Activated CD4-positive, alpha-beta T cell treated with anti-CD3 and anti-CD28 coated beads, Interleukin-2, Interleukin-6, amounts not matched to agents 100 ng/mL and 50 ng/mL, durations not matched to agents 16 hours and 8 hours (primary cell): ENCODE measurements around the gene PEAR1.

ENCODE experiments used
- DNase-seq: peaks from one replicate; pipeline ENCODE4 v3.0.0-alpha.2; 2020

PEAR1 gene

GRCh38 chr1:156901966-156902915 is 8.7 kb downstream of the PEAR1 start:
- no peak for DNase-seq

DNA sequence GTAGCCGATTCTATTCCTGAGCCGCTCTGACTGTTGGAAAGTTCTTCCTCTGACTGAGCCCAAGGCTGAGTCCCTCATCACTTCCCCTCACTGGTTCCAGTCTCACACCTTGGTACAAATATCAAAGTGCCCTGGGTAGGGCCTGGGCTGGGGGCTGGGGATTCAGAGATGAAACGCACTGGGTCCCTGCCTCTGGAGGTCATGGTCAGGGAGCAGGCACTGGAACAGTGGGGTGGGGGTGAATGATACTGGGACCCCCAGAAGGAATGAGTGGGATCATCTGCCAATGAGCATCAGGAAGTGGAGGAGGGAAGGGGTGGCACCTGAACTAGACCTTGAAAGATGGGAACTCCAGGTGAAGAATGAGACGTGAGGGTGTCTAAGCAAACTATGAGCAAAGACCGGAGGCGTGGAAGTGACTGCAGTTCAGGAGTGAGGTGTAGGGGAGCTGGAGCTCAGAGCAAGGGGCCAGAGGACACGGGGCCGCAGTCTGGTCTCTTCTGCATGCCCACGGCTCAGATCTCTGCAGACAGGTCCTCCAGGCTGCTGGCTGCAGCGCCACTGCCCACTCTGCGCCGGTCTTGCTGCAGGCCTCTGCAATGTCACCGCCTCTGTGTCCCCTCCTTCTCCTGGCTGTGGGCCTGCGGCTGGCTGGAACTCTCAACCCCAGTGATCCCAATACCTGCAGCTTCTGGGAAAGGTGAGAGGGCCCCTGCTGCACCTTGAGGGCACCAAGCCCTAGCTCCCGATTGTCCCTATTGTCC is 10.0 kb downstream of the PEAR1 start:
- no peak for DNase-seq

DNA sequence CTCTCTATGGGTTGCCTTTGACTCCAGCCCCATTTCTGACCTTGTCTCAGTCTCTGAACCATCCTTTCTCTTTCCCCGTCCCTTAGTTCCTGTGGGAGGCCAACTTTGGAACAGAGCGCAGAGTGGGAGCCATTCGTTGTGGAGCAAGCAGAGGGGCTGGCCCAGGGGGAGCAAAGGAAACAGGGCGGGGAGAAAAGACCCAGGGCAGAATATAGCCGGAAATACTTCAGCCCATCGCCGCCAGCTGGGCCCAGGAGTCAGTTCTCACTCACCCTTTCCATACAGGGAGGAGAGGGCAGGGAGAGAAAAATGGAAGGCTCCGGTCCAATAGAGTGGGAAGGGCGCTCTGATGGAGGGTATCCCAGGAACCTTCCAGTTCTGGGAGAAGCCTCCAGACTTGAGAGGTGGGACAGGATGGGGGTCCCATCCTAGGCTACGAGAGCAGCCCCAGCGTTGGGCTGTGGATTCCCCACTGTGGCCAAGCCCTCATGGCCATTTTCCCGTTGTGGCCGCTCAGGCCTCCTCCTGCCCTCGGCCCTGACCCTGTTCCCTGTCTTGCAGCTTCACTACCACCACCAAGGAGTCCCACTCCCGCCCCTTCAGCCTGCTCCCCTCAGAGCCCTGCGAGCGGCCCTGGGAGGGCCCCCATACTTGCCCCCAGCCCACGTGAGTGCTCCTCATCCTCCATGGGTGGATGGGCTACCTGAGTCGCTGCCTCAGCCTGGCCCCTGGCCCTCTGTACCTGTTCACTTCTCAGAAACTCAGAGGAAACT is 10.9 kb downstream of the PEAR1 start:
- DNase-seq = no peak

DNA sequence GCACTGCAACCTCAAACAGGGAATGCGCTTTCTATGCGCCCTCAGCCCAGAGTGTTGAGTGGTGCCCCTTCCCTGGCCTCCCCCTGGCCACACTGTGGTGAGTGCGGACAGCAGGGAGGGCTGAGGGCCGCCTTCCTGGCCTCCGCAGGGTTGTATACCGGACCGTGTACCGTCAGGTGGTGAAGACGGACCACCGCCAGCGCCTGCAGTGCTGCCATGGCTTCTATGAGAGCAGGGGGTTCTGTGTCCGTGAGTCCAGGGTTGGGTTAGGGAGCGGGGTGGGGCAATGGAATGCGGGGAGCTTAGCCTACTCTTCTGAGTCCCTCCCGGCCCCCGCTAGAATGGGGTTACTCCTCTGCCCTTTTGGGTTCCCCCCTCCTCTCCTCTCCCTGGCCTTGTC is 11.7 kb downstream of the PEAR1 start:
- DNase-seq = no peak

DNA sequence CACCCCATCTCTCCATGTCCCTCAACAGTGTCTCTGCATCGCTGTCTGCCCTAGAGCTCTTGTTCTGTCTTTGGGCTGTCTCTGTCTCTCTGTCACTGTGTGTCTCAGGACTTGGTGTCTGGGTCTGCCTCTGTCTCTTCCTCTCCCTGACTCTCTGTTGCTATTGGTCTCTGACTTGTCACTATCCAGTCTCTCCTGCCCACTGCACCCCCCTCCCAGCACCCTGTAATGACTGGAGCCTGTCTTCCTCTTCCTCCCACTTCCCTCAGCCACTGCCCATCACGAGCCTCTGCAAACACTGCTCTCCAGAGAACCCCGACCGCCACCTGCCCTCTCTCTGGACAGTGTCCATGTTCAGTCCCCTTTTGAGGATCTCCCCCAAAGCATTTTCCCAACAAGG is 12.1 kb downstream of the PEAR1 start:
- no peak for DNase-seq

- DNase-seq = no peak
Observed at GRCh38 chr1:156906206-156906906, 12.8 kb downstream of the PEAR1 start.

- DNase-seq = no peak
Observed at GRCh38 chr1:156908541-156908940, 15.0 kb downstream of the PEAR1 start.

DNA sequence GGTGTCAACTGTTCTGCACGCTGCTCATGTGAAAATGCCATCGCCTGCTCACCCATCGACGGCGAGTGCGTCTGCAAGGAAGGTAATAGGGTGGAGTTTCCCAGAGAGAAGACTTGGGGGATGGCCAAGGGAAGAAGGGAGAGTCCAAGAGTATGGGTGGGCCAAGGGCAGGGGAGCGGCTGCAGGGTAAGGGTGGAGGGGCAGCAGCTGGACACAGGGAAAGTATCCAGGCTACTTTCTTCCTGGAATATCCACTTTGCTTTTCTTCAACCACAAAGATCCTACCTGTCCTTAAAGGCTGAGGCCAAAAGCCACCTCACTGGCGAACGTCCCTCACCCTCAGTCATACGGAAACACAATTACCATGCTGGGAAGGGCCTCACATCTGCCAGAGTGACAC is 15.4 kb downstream of the PEAR1 start:
- no peak for DNase-seq

GRCh38 chr1:156909671-156910070 is 16.2 kb downstream of the PEAR1 start:
- DNase-seq = no peak

- peak; percentile 65 for DNase-seq
Observed at GRCh38 chr1:156910309-156910782, 16.8 kb downstream of the PEAR1 start.

DNA sequence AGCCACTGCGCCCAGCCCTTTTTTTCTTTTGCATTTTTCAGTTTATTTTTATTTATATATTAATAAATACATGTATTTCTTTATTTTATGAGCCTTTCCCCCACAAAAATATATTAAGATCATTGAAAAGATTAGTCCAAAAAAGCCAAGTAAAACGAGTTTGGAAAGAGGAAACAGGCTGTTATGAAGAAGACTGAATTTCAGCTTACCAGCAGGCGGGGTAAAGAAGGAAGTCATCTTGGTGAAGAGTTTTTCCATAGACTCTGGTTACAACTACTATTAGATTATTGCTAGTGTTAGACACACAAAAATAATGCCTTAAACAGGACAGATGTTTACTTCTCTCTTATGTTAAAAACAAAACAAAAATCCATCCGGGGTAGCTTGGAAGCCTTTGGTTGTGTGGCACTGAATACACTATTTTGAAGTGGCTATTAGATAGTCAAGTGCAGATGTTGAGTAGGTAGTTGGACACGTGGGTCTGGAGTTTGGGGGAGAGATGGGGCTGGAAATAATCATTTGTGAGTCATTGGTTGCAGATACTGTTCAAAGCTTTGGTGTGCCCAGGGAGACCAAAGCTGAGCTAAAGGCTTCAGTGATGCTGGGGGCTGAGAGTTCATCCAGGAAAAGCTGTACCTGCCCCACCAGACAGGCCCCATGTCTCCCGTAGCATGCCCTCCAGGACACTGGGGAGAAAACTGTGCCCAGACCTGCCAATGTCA is 18.2 kb downstream of the PEAR1 start:
- no peak for DNase-seq

- DNase-seq = no peak
Observed at GRCh38 chr1:156912310-156912709, 18.8 kb downstream of the PEAR1 start.

DNA sequence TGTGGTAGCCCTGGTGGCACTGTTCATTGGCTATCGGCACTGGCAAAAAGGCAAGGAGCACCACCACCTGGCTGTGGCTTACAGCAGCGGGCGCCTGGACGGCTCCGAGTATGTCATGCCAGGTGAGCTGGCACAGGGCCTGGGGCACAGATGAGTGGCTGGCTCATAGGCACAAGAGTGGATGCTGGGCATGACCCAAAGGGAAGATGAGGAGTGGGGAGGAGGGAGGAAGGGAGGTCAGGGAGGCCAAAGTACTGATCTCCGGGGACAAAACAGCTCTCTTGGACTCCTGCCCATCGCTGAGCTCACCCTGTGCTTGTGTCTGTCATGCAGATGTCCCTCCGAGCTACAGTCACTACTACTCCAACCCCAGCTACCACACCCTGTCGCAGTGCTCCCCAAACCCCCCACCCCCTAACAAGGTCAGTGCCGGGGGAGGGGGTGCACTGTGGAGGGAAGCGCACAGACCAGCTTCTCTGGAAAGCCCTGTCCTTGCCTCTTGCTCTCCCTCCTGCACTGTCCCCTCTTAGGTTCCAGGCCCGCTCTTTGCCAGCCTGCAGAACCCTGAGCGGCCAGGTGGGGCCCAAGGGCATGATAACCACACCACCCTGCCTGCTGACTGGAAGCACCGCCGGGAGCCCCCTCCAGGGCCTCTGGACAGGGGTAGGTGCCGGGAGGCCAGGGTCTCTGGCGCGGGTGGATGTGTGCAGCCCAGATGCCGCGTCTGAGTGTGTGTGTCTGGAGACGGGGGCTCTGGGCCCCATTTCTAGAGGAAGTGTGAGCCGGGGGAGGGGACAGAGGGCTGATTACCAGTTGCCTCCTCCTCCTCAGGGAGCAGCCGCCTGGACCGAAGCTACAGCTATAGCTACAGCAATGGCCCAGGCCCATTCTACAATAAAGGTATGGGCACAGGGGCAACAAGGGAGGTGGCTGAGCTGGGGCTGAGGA is 19.6 kb downstream of the PEAR1 start:
- DNase-seq = no peak

DNA sequence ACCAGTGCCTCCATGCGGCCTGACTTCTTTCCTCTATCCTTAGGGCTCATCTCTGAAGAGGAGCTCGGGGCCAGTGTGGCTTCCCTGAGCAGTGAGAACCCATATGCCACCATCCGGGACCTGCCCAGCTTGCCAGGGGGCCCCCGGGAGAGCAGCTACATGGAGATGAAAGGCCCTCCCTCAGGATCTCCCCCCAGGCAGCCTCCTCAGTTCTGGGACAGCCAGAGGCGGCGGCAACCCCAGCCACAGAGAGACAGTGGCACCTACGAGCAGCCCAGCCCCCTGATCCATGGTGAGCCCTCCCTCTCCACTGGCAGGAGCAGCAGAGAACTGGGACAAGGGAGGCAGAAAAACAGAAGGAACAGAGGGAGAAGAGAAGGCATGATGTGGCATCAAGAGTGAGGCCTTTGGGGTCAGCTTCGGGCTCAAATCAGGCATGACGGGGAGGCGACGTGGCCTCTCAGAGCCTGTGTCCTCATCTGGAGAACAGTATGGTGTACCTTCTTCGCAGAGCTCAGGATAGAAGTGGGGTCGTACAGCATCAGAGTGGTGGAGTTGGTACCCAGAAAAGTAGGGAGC is 20.4 kb downstream of the PEAR1 start:
- no peak for DNase-seq

DNA sequence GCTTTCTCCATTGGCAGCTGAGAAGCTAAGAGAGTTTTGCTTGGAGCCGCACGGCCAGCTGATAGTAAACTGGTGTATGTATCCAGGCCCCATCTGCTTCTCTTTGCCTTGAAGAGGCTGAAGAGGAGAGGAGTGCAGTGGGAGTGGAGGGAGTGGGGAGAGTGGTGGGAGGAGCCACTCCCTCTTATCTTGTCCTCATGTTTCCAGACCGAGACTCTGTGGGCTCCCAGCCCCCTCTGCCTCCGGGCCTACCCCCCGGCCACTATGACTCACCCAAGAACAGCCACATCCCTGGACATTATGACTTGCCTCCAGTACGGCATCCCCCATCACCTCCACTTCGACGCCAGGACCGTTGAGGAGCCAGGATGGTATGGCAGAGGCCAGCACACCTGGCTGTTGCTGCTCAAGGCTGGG is 20.9 kb downstream of the PEAR1 start:
- no peak for DNase-seq

DNA sequence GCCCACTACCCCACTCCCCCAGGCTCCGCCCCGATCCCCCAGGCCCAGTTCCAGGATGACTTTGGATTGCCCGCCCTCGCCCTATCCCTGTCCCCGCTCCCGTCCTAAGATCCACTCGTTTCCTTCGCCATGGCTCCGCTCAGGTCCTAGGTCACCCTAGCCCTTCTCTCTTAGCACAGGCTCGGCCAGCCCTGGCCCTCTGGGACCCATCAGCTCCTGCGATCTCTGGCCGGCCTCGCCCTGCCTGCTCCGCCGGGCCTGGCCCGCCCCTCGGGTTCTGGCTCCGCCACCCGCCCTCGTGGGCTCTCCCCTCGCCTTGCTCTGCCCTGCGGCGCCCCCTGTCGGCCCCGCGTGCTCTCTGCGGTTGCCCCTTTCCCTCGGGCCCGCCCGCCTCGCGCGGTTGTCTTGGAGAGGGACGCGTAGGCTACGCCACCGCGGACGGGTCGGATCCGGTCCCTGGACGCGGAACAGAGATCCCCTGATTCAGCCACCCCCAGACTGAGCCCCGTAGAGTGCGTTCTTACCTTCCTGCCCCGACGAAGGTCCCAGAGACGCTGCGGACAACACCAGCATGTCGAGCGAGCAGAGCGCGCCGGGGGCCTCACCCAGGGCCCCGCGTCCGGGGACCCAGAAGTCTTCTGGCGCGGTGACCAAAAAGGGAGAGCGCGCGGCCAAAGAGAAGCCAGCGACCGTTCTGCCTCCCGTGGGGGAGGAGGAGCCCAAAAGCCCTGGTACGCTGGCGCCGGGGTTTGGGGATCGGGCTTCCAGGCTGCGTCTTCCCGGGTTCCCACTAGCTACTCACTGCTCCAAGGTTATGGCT is 26.9 kb downstream of the PEAR1 start, which contains the start of gene LRRC71:
TSS of gene LRRC71 (plus strand) at position 400 of the 820 bp plus-strand sequence. CDS start at position 572, 172 bp downstream.
- peak; percentile 79 for DNase-seq

DNA sequence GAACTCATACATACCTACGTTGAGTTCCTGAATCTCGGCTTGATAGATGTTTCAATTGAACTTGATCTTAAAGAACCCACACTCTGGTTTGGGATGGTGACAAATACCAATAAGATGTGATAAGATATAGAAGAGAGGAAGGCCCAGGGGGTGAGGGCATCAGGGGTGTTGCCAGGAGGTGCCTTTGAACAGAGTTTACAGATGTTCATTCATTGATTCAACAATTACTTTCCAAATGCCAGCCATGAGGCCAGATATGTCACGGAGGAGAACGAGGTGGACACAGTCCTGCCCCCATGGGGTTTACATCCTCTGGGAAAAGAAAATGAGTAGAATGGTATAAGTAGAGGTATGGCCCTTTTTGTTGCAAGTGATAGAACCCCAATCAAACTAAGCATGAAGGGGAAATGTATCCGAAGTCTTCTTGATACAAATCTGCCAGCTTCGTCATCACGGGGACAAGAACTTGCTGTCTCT is 27.6 kb downstream of the PEAR1 start:
- no peak for DNase-seq

DNA sequence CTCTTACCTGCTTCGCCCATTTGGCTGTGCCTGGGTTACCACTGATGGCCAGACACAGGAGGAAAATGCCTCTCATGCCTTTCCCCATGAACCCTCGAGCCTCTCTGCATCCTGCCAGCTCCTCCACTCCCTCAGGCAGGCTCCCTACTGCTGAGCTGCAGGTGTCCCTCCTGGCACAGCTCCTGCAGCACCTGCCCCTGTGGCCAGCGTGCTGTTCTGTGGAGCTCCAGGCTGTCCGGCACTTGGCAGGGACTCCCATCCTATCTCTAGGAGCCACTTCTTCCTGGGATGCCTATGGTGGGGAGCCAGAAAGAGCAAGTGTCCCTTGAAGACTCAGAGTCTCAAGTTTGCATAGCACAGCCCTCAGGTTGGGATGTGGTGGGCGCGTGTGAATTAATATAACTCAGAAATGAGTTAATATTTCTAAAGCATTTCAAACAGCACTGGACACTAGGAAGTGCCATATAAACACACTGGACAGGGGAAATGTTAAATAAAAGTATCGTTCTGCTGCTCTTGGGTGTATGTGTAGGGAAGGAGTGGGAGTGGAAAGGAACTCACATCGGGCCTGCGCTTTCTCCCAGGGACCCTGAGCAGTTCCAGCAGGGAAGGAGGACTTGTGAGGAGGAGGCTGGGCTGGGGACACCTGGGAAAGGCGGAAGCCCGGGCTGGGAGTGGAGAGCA is 29.6 kb downstream of the PEAR1 start:
- DNase-seq = no peak
